ENCODE measurements around the gene EXOSC6. TPM values are rescaled to one million over a fixed set of nuclear protein-coding genes. Genes with fewer than 3 reads are reported as not detected.
"Not testable (repeated sequence)": the region's sequence is repeated elsewhere in the genome, so short reads cannot be mapped to it uniquely, and the experiment has no call there.

Gene EXOSC6
- total RNA-seq, 1 experiment from 2014 or later: 22.6 TPM

- not testable (repeated sequence) for H3K4me3 ChIP-seq; H3K36me3 ChIP-seq; H3K27me3 ChIP-seq; H3K4me1 ChIP-seq; H3K9me3 ChIP-seq (replicated peaks); H3K27ac ChIP-seq
- peak in 1 of 2 experiments; percentile 23 for DNase-seq
Measured at GRCh38 chr16:70231831-70232230, 19.9 kb downstream of the EXOSC6 start.

GRCh38 chr16:70226024-70226423 is 25.7 kb downstream of the EXOSC6 start:
- not testable (repeated sequence) for H3K27ac ChIP-seq; H3K36me3 ChIP-seq; H3K4me1 ChIP-seq; H3K27me3 ChIP-seq; H3K9me3 ChIP-seq (replicated peaks); H3K4me3 ChIP-seq; DNase-seq

- not testable (repeated sequence) for DNase-seq; H3K27ac ChIP-seq; H3K9me3 ChIP-seq (replicated peaks); H3K4me3 ChIP-seq; H3K36me3 ChIP-seq; H3K4me1 ChIP-seq; H3K27me3 ChIP-seq
Measured at GRCh38 chr16:70225430-70225829, 26.3 kb downstream of the EXOSC6 start.

DNA sequence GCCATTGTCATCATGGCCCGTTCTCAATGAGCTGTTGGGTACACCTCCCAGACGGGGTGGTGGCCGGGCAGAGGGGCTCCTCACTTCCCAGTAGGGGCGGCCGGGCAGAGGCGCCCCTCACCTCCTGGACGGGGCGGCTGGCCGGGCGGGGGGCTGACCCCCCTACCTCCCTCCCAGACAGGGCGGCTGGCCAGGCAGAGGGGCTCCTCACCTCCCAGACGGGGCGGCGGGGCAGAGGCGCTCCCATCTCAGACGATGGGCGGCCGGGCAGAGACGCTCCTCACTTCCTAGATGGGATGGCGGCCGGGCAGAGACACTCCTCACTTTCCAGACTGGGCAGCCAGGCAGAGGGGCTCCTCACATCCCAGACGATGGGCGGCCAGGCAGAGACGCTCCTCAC is 27.1 kb downstream of the EXOSC6 start:
- H3K9me3 ChIP-seq (replicated peaks); DNase-seq; H3K4me1 ChIP-seq; H3K36me3 ChIP-seq; H3K4me3 ChIP-seq; H3K27ac ChIP-seq; H3K27me3 ChIP-seq: not testable (repeated sequence)

GRCh38 chr16:70223971-70224513 is 27.7 kb downstream of the EXOSC6 start:
- not testable (repeated sequence) for H3K4me1 ChIP-seq; H3K4me3 ChIP-seq; H3K27ac ChIP-seq; H3K9me3 ChIP-seq (replicated peaks); DNase-seq; H3K36me3 ChIP-seq; H3K27me3 ChIP-seq

GRCh38 chr16:70223216-70223615 is 28.5 kb downstream of the EXOSC6 start:
- not testable (repeated sequence) for H3K27ac ChIP-seq; H3K36me3 ChIP-seq; H3K4me1 ChIP-seq; DNase-seq; H3K27me3 ChIP-seq; H3K9me3 ChIP-seq (replicated peaks); H3K4me3 ChIP-seq

DNA sequence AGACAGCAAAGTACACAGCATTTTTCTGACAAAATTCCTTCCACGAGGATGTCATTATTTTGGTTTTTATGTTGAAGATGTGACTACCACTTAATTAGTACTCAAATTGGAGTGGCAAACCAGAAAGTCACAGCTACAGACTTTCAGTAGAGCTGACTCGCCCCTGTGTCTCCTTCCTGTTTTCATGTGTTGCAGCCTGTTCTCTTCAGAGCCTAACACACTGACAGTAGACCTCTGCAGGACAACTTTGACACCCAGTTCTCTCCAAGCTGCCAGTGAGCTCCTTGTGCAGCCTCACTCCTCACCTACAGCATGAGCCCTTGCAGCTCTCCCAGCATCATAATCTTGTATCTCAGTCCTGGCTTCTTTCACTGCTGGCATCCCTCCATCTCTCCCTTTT is 29.2 kb downstream of the EXOSC6 start:
- H3K9me3 ChIP-seq (replicated peaks); DNase-seq; H3K4me1 ChIP-seq; H3K27me3 ChIP-seq; H3K27ac ChIP-seq; H3K4me3 ChIP-seq; H3K36me3 ChIP-seq: not testable (repeated sequence)

DNA sequence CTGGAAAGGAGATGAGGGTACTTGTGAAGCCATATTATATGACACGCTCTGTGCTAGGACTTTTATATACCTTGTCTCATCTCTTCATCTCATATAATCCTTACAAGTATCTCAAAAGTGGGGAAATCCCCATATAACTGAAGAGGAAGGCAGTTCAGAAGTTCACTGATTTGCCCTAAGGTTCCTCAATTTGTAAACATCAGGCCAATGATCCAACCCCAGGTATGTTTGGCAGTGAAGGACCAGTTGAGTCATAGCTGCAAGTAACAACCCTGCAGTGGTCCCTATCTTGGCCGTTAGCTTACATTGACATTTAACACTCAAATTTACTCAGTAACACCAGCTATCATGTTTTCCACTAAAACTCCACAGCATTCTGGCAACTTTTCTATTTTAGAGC is 33.2 kb downstream of the EXOSC6 start:
- H3K4me1 ChIP-seq; H3K36me3 ChIP-seq; H3K4me3 ChIP-seq; DNase-seq; H3K27ac ChIP-seq; H3K9me3 ChIP-seq (replicated peaks); H3K27me3 ChIP-seq: not testable (repeated sequence)

GRCh38 chr16:70206382-70206781 is 45.4 kb downstream of the EXOSC6 start:
- H3K27ac ChIP-seq; H3K27me3 ChIP-seq; H3K36me3 ChIP-seq; DNase-seq; H3K9me3 ChIP-seq (replicated peaks); H3K4me1 ChIP-seq; H3K4me3 ChIP-seq: not testable (repeated sequence)

- not testable (repeated sequence) for H3K4me1 ChIP-seq; H3K27me3 ChIP-seq; H3K27ac ChIP-seq; H3K36me3 ChIP-seq; H3K9me3 ChIP-seq (replicated peaks); DNase-seq; H3K4me3 ChIP-seq
Measured at GRCh38 chr16:70204668-70205405, 46.9 kb downstream of the EXOSC6 start.

GRCh38 chr16:70204010-70204409 is 47.7 kb downstream of the EXOSC6 start:
- DNase-seq, H3K27me3 ChIP-seq: not testable (repeated sequence)

GRCh38 chr16:70203508-70203907 is 48.2 kb downstream of the EXOSC6 start:
- not testable (repeated sequence) for H3K36me3 ChIP-seq; H3K9me3 ChIP-seq (replicated peaks); DNase-seq; H3K27ac ChIP-seq; H3K4me1 ChIP-seq; H3K4me3 ChIP-seq; H3K27me3 ChIP-seq

More at GRCh38 chr16:70204010-70204409, 47.7 kb downstream of the EXOSC6 start:
- not testable (repeated sequence) for H3K4me3 ChIP-seq; H3K36me3 ChIP-seq; H3K4me1 ChIP-seq; H3K9me3 ChIP-seq (replicated peaks); H3K27ac ChIP-seq

- not testable (repeated sequence) for H3K4me3 ChIP-seq; H3K4me1 ChIP-seq; H3K27me3 ChIP-seq; H3K9me3 ChIP-seq (replicated peaks); H3K36me3 ChIP-seq; DNase-seq; H3K27ac ChIP-seq
Measured at GRCh38 chr16:70200063-70200462, 51.7 kb downstream of the EXOSC6 start.

GRCh38 chr16:70199170-70199569 is 52.6 kb downstream of the EXOSC6 start:
- not testable (repeated sequence) for H3K27me3 ChIP-seq; H3K4me3 ChIP-seq; H3K9me3 ChIP-seq (replicated peaks); H3K36me3 ChIP-seq; H3K27ac ChIP-seq; H3K4me1 ChIP-seq; DNase-seq

DNA sequence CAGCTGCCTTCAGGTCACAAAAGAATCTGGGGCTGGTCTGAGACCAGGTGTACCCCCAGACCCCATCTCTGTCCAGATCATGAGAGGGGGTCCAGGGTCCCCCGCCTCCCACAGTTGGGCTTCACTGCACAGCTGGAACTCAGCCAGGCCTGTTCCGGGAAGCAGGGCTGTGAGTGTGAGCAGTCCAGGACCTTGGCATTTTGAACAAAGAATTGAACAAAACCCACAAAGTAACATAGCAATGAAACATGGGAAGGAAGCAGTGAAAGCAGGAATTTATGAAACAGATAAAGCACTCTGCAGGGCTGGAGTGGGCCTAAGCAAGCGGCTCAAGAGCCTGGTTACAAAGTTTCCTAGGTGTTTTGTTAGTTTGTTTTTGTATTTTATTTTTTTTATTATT is 53.1 kb downstream of the EXOSC6 start:
- H3K4me1 ChIP-seq; H3K27me3 ChIP-seq; H3K27ac ChIP-seq; H3K4me3 ChIP-seq; H3K36me3 ChIP-seq; DNase-seq; H3K9me3 ChIP-seq (replicated peaks): not testable (repeated sequence)

DNA sequence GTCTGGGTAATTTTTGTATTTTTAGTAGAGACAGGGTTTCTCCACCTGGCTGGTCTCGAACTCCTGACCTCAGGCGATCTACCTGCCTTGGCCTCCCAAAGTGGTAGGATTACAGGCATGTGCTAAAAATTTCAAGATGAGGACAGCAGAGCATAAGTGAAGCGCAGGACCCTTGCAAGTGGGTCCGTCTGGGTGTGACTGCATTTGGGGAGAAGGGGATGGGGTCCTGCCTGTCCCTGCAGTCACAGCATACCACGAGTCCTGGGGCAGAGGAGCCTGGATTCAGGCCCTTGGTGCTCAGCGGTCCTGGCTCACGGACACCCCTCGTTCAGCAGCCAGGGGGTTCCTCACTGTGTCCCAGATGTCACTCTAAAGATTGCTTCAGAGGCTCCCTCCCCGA is 53.5 kb downstream of the EXOSC6 start:
- not testable (repeated sequence) for H3K27me3 ChIP-seq; H3K36me3 ChIP-seq; H3K4me1 ChIP-seq; H3K27ac ChIP-seq; DNase-seq; H3K4me3 ChIP-seq; H3K9me3 ChIP-seq (replicated peaks)
